H1 (cell line): ENCODE results near the gene TMEM139. TPM values are rescaled to one million over a fixed set of nuclear protein-coding genes. Genes with fewer than 3 reads are reported as not detected.

Source experiments
- CTCF ChIA-PET: fragments of 300-600 bp; sonication (Branson Sonifier 250); formaldehyde crosslinking; loops from one replicate; lab custom pipeline; 2021; ENCODE audit not compliant: partially characterized antibody; lab: Charles Lee
- POLR2A ChIA-PET: fragments of 300-600 bp; sonication (Branson Sonifier 250); formaldehyde crosslinking; loops from one replicate; lab custom pipeline; 2021; ENCODE audit warnings: inconsistent platforms; ENCODE audit not compliant: partially characterized antibody; lab: Charles Lee
- DNase-seq, 2 experiments: peaks; one replicate each; pipeline versions ENCODE4 v3.0.0 to v3.0.0-alpha.2; 2010 to 2022; ENCODE audit warnings: low spot score in 2 of 2, low read depth in 1 of 2, mixed read lengths in 1 of 2
- FAIRE-seq: peaks from 2 replicates; lab custom pipeline; 2011; peaks lifted over from hg19 to GRCh38; lab: Jason Lieb, UNC
- H2AFZ ChIP-seq: 2 replicates; pipeline ENCODE4 v1.8.1; 2012; ENCODE audit warnings: low read length, inconsistent platforms
- H2AK5ac ChIP-seq: 2 replicates; pipeline ENCODE4 v1.6.1; 2013; ENCODE audit warnings: low read depth, low read length
- H2BK120ac ChIP-seq: replicated peaks from 2 replicates; pipeline ENCODE3; 2013; ENCODE audit warnings: low read depth, low read length, inconsistent platforms
- H2BK12ac ChIP-seq: 2 replicates; pipeline ENCODE4 v1.6.1; 2013; ENCODE audit warnings: low read depth, low read length
- H2BK15ac ChIP-seq: 2 replicates; pipeline ENCODE4 v1.6.1; 2013; ENCODE audit warnings: low read length
- H2BK20ac ChIP-seq: 2 replicates; pipeline ENCODE4 v1.6.1; 2013; ENCODE audit warnings: low read length
- H2BK5ac ChIP-seq: 2 replicates; pipeline ENCODE4 v1.6.1; 2013; ENCODE audit warnings: low read depth, low read length
- H3K14ac ChIP-seq: 2 replicates; pipeline ENCODE4 v1.6.1; 2013; ENCODE audit warnings: inconsistent platforms; ENCODE audit not compliant: insufficient read length
- H3K18ac ChIP-seq: 2 replicates; pipeline ENCODE4 v1.6.1; 2013; ENCODE audit warnings: low read length; ENCODE audit errors: extremely low read depth
- H3K23ac ChIP-seq: 2 replicates; pipeline ENCODE4 v1.6.1; 2013; ENCODE audit warnings: inconsistent platforms; ENCODE audit not compliant: insufficient read length
- H3K23me2 ChIP-seq: 2 replicates; pipeline ENCODE4 v1.6.1; 2013; ENCODE audit warnings: low read depth, low read length
- H3K27ac ChIP-seq: 2 replicates; pipeline ENCODE4 v1.6.1; 2011; ENCODE audit warnings: low read depth, low read length, inconsistent platforms
- H3K27me3 ChIP-seq, 4 experiments: replicated peaks in 1 of 4; 1 replicate in 1 of 4; 2 replicates in 3 of 4; pipeline versions ENCODE4 v1.6.1 to v1.8.1; 2011 to 2013; ENCODE audit warnings: low read length in 3 of 4, mild to moderate bottlenecking in 3 of 4, inconsistent platforms in 2 of 4, mixed read lengths in 2 of 4, moderate library complexity in 1 of 4; ENCODE audit not compliant: control insufficient read depth in 3 of 4, insufficient read depth in 3 of 4; ENCODE audit errors: extremely low read depth in 1 of 4
- H3K36me3 ChIP-seq, 4 experiments: 2 replicates each; pipeline versions ENCODE4 v1.6.1 to v1.8.1; 2011 to 2013; ENCODE audit warnings: mild to moderate bottlenecking in 4 of 4, low read length in 3 of 4, moderate library complexity in 2 of 4, control low read depth in 1 of 4, inconsistent platforms in 1 of 4; ENCODE audit not compliant: insufficient read depth in 4 of 4, control insufficient read depth in 2 of 4
- H3K4ac ChIP-seq: replicated peaks from 2 replicates; pipeline ENCODE3; 2013; ENCODE audit warnings: low read length, low read depth, mixed read lengths, inconsistent platforms; ENCODE audit not compliant: insufficient read length
- H3K4me1 ChIP-seq, 4 experiments: replicated peaks in 1 of 4; 1 replicate in 1 of 4; 2 replicates in 3 of 4; pipeline versions ENCODE4 v1.6.1 to v1.8.1; 2011 to 2013; ENCODE audit warnings: low read length in 3 of 4, inconsistent platforms in 2 of 4, mixed read lengths in 1 of 4; ENCODE audit not compliant: insufficient read depth in 4 of 4, control insufficient read depth in 3 of 4
- H3K4me2 ChIP-seq, 2 experiments: 2 replicates each; pipeline versions ENCODE4 v1.6.1 to v1.8.1; 2011 to 2013; ENCODE audit warnings: low read depth in 2 of 2, low read length in 2 of 2, control low read depth in 1 of 2, inconsistent platforms in 1 of 2, mild to moderate bottlenecking in 1 of 2; ENCODE audit not compliant: insufficient read depth in 1 of 2
- H3K4me3 ChIP-seq, 4 experiments: fragments of 200-600, 300-600 bp in 1 of 4; sonication (generic), shearing (Covaris generic), sonication (Bioruptor Twin) in 1 of 4; 2 replicates each; pipeline versions ENCODE4 v1.5.1 to v1.8.1; 2011 to 2016; ENCODE audit warnings: low read length in 4 of 4, low read depth in 3 of 4, control low read depth in 2 of 4, inconsistent platforms in 2 of 4, mild to moderate bottlenecking in 2 of 4, mixed read lengths in 1 of 4, moderate library complexity in 1 of 4; ENCODE audit not compliant: insufficient read depth in 2 of 4; ENCODE audit errors: extremely low read depth in 1 of 4
- H3K56ac ChIP-seq: replicated peaks from 2 replicates; pipeline ENCODE3; 2013; ENCODE audit warnings: low read depth, mild to moderate bottlenecking, mixed read lengths, low read length, inconsistent platforms; ENCODE audit not compliant: insufficient read length
- H3K79me1 ChIP-seq: 2 replicates; pipeline ENCODE4 v1.6.1; 2013; ENCODE audit warnings: low read depth, low read length, control low read depth
- H3K79me2 ChIP-seq, 2 experiments: 2 replicates each; pipeline versions ENCODE4 v1.6.1 to v1.8.1; 2012 to 2013; ENCODE audit warnings: low read length in 2 of 2, mild to moderate bottlenecking in 2 of 2, inconsistent platforms in 1 of 2; ENCODE audit not compliant: insufficient read depth in 2 of 2, control insufficient read depth in 1 of 2
- H3K9ac ChIP-seq, 4 experiments: replicated peaks in 1 of 4; 1 replicate in 1 of 4; 2 replicates in 3 of 4; pipeline versions ENCODE4 v1.6.1 to v1.8.1; 2011 to 2013; ENCODE audit warnings: low read depth in 3 of 4, low read length in 3 of 4, control low read depth in 2 of 4, mild to moderate bottlenecking in 2 of 4, moderate library complexity in 2 of 4, inconsistent platforms in 1 of 4; ENCODE audit errors: extremely low read depth in 1 of 4
- H3K9me3 ChIP-seq, 2 experiments: 2 replicates each; pipeline versions ENCODE4 v1.6.1 to v1.8.1; 2012 to 2013; ENCODE audit warnings: mild to moderate bottlenecking in 2 of 2, moderate library complexity in 2 of 2, control low read depth in 1 of 2, inconsistent platforms in 1 of 2, low read depth in 1 of 2, low read length in 1 of 2, mixed read lengths in 1 of 2; ENCODE audit not compliant: insufficient read depth in 2 of 2
- H4K20me1 ChIP-seq, 2 experiments: replicated peaks in 1 of 2; 2 replicates each; pipeline versions ENCODE3 to v1.8.1; 2011 to 2013; ENCODE audit warnings: inconsistent platforms in 2 of 2, low read length in 2 of 2, mild to moderate bottlenecking in 1 of 2; ENCODE audit not compliant: insufficient read depth in 2 of 2, control insufficient read depth in 1 of 2
- H4K5ac ChIP-seq: 2 replicates; pipeline ENCODE4 v1.6.1; 2013; ENCODE audit warnings: low read length, low read depth, mixed read lengths, inconsistent platforms; ENCODE audit not compliant: insufficient read length
- H4K8ac ChIP-seq: 2 replicates; pipeline ENCODE4 v1.8.0; 2013; ENCODE audit warnings: mild to moderate bottlenecking, moderate library complexity, low read length, inconsistent platforms; ENCODE audit not compliant: insufficient read depth; ENCODE audit errors: extremely low read depth
- H4K91ac ChIP-seq: replicated peaks from 2 replicates; pipeline ENCODE3; 2013; ENCODE audit warnings: low read length, mixed read lengths, inconsistent platforms; ENCODE audit not compliant: insufficient read length
- ASH2L ChIP-seq: fragments of 200-600, 300-600 bp; sonication (generic); IDR thresholded peaks from one replicate; pipeline ENCODE4 v1.7.1; 2017; ENCODE audit warnings: low read length
- WGBS, 2 experiments: shearing (Covaris generic) in 1 of 2; methylation state at CpG; one replicate each; pipeline versions ENCODE4 v1.1.6 to v1.1.7; 2013 to 2015; ENCODE audit warnings: low lambda C conversion rate in 2 of 2, mixed read lengths in 2 of 2, inconsistent platforms in 1 of 2, low coverage in 1 of 2, missing lambda C conversion rate in 1 of 2; ENCODE audit not compliant: insufficient replicate concordance in 2 of 2, insufficient coverage in 1 of 2, insufficient read length in 1 of 2; ENCODE audit errors: extremely low coverage in 1 of 2, missing lambda C conversion rate in 1 of 2; 5-methylcytosine and 5-hydroxymethylcytosine counted together
- polyA plus RNA-seq, 7 experiments: library from polyadenylated mRNA; depleted of rRNA in 3 of 7; stranded (reverse) in 5 of 7; unstranded in 2 of 7; fragments of >200 nt in 5 of 7; fragments of 200-250 nt in 2 of 7; gene quantifications; 1 replicate in 5 of 7; 2 replicates in 1 of 7; 4 replicates in 1 of 7; pipeline versions ENCODE4 v1.2.1 to v1.2.3, GENCODE V29; 2011 to 2013; ENCODE audit warnings: missing spikeins in 2 of 7, mixed read lengths in 2 of 7
- total RNA-seq: library from RNA; stranded (reverse); fragmentation: NEBNext Ultra II Directional; extraction: Animal tissue kit (Norgen Biotek cat#: 25700); gene quantifications from 2 replicates; pipeline ENCODE4 v1.2.1, GENCODE V29; 2021
- TF ChIP-seq, protein P1 (sequence below), 3 experiments: IDR thresholded peaks; 1 replicate in 2 of 3; 2 replicates in 1 of 3; pipeline versions ENCODE4 v1.5.1 to v1.6.1; 2011; ENCODE audit warnings: low read length in 3 of 3, mild to moderate bottlenecking in 3 of 3, inconsistent platforms in 2 of 3, low read depth in 1 of 3, moderate library complexity in 1 of 3; ENCODE audit not compliant: insufficient read depth in 1 of 3; ENCODE audit errors: control extremely low read depth in 1 of 3

The TMEM139 gene
- total and polyA plus RNA-seq, 2 of the 8 experiments (the other 6 are each of a cell fraction or from before 2014, with no cell fraction given): 3.2 to 6.7 TPM

DNA sequence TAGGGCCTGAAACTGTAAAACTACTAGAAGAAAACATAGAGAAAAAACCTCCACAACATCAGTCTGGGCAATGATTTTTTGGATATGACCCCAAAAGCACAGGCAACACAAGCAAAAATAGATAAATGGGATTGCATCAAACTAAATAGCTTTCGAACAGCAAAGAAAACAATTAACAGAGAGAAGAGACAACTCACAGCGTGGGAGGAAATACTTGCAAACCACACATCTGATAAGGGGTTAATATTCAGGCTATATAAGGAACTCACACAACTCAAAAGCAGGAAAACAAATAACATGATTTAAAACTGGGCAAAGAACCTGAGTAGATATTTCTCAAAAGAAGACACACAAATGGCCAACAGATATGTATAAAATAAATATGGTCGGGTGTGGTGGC lies 29.2 kb upstream of the TMEM139 start:
- Histone ChIP-seq H3K36me3 (no peaks in the 10 kb centered on the region), H4K91ac (no peak overlapping the region), H2BK5ac (no peak overlapping the region), H3K79me1 (no peaks in the 10 kb centered on the region), H3K23me2 (no peaks in the 10 kb centered on the region), H3K23ac (no peak overlapping the region), H3K14ac (no peak overlapping the region), H2BK15ac (no peak overlapping the region), H3K27me3 (no peaks in the 10 kb centered on the region), H4K5ac (no peak overlapping the region), H2AK5ac (no peak overlapping the region), H3K4me2 (no peak overlapping the region), H2BK120ac (no peak overlapping the region), H3K9me3 (no peaks in the 10 kb centered on the region), H3K4ac (no peak overlapping the region), H3K9ac (no peak overlapping the region), H2BK12ac (no peak overlapping the region), H3K56ac (no peak overlapping the region), H4K20me1 (no peaks in the 10 kb centered on the region), H2BK20ac (no peak overlapping the region), H3K79me2 (no peaks in the 10 kb centered on the region), H3K18ac (no peak overlapping the region), H3K27ac (no peak overlapping the region), H3K4me1 (no peaks in the 10 kb centered on the region), H3K4me3 (no peak overlapping the region), H4K8ac (no peak overlapping the region), H2AFZ (no peak overlapping the region)
- DNase-seq (no peak), FAIRE-seq (no peak)
- ChIA-PET CTCF (interaction anchor here (0.6 to 5.3 kb wide), 14 partner anchors 9 to 946 kb away, joined by 3 to 35 read pairs (median 5); partner anchors contain the start of gene CASP2), POLR2A (no interaction called here)
- WGBS, 2 experiments: 90% methylated on average over 3 of the region's 3 CpGs; no CpG with 5 or more reads in 1 of the 2 experiments
- TF ChIP-seq ASH2L: no peak
- TF ChIP-seq, protein P1, sequence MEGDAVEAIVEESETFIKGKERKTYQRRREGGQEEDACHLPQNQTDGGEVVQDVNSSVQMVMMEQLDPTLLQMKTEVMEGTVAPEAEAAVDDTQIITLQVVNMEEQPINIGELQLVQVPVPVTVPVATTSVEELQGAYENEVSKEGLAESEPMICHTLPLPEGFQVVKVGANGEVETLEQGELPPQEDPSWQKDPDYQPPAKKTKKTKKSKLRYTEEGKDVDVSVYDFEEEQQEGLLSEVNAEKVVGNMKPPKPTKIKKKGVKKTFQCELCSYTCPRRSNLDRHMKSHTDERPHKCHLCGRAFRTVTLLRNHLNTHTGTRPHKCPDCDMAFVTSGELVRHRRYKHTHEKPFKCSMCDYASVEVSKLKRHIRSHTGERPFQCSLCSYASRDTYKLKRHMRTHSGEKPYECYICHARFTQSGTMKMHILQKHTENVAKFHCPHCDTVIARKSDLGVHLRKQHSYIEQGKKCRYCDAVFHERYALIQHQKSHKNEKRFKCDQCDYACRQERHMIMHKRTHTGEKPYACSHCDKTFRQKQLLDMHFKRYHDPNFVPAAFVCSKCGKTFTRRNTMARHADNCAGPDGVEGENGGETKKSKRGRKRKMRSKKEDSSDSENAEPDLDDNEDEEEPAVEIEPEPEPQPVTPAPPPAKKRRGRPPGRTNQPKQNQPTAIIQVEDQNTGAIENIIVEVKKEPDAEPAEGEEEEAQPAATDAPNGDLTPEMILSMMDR (IDR thresholded peaks at IDR 0.05; ENCODE audit: control extremely low read depth in 1 of 3, insufficient read depth in 1 of 3, low read depth in 1 of 3, low read length in 3 of 3): no peak
